ENCODE results near the gene ZBED4.
"Not testable (repeated sequence)": the region's sequence is repeated elsewhere in the genome, so short reads cannot be mapped to it uniquely, and the experiment has no call there.

The ZBED4 gene

GRCh38 chr22:49827271-49827852, 26.3 kb upstream of the ZBED4 start:
- no peak for DNase-seq (ENCODE audit: low spot score)

GRCh38 chr22:49827853-49828598, 25.6 kb upstream of the ZBED4 start, which contains the start of gene BRD1:
Gene BRD1, minus strand, starts transcription at chr22:49827873. Its CDS starts 3,556 bp downstream, at chr22:49824317.
- DNase-seq (ENCODE audit: low spot score), result no peak

GRCh38 chr22:49828599-49828965, 25.1 kb upstream of the ZBED4 start:
- DNase-seq (ENCODE audit: low spot score), result no peak

GRCh38 chr22:49829044-49829853, 24.4 kb upstream of the ZBED4 start:
- DNase-seq (ENCODE audit: low spot score), result no peak

GRCh38 chr22:49833340-49834007, 20.2 kb upstream of the ZBED4 start:
- DNase-seq (ENCODE audit: low spot score), result no peak

GRCh38 chr22:49838771-49839717, 14.6 kb upstream of the ZBED4 start:
- peak; percentile 71 for DNase-seq (ENCODE audit: low spot score)

GRCh38 chr22:49845241-49845640, 8.4 kb upstream of the ZBED4 start:
- DNase-seq (ENCODE audit: low spot score), result no peak

GRCh38 chr22:49845666-49846459, 7.8 kb upstream of the ZBED4 start:
- no peak for DNase-seq (ENCODE audit: low spot score)

GRCh38 chr22:49847751-49848689, 5.6 kb upstream of the ZBED4 start:
- no peak for DNase-seq (ENCODE audit: low spot score)

- no peak for DNase-seq (ENCODE audit: low spot score)
These were observed 4.9 kb upstream of the ZBED4 start for GRCh38 chr22:49848690-49849160.

GRCh38 chr22:49849161-49850020, 4.3 kb upstream of the ZBED4 start:
- no peak for DNase-seq (ENCODE audit: low spot score)

GRCh38 chr22:49850021-49850911, 3.4 kb upstream of the ZBED4 start:
- no peak for DNase-seq (ENCODE audit: low spot score)

GRCh38 chr22:49850959-49851802, 2.5 kb upstream of the ZBED4 start:
- no peak for DNase-seq (ENCODE audit: low spot score)

GRCh38 chr22:49852568-49852897, 1.1 kb upstream of the ZBED4 start:
- DNase-seq (ENCODE audit: low spot score), result not testable (repeated sequence)

GRCh38 chr22:49853981-49854831, 562 bp downstream of the ZBED4 start:
- no peak for DNase-seq (ENCODE audit: low spot score)

Measured in SK-N-DZ (cell line).